Thyroid gland (tissue), 4 donors: ENCODE measurements around the gene MS4A18. TPM values are rescaled to one million over a fixed set of nuclear protein-coding genes. Genes with fewer than 3 reads are reported as not detected.
"Not testable (repeated sequence)": the region's sequence is repeated elsewhere in the genome, so short reads cannot be mapped to it uniquely, and the experiment has no call there.

ENCODE experiments used
- DNase-seq, 2 donors: peaks; one replicate each; pipeline ENCODE4 v3.0.0-alpha.2; 2019
- H3K27ac ChIP-seq, 3 donors: fragments of 200-600 bp; sonication (generic); 1 replicate in 2 of 3; 2 replicates in 1 of 3; pipeline ENCODE4 v1.5.1; 2016 to 2019; ENCODE audit warnings: mild to moderate bottlenecking in 1 of 3, moderate library complexity in 1 of 3
- H3K27me3 ChIP-seq: fragments of 200-600 bp; sonication (generic); one replicate; pipeline ENCODE4 v1.5.1; 2019
- H3K36me3 ChIP-seq, 2 donors: fragments of 200-600 bp; sonication (generic); one replicate each; pipeline ENCODE4 v1.5.1; 2016 to 2019
- H3K4me1 ChIP-seq, 2 donors: fragments of 200-600 bp; sonication (generic); one replicate each; pipeline ENCODE4 v1.5.1; 2017 to 2019
- H3K4me3 ChIP-seq, 3 donors: fragments of 200-600 bp; sonication (generic); replicated peaks in 1 of 3; 1 replicate in 2 of 3; 2 replicates in 1 of 3; pipeline ENCODE4 v1.5.1; 2016; ENCODE audit warnings: mild to moderate bottlenecking in 1 of 3
- H3K9me3 ChIP-seq: fragments of 200-600 bp; sonication (generic); one replicate; pipeline ENCODE4 v1.5.1; 2017
- POLR2A ChIP-seq, 2 donors: fragments of 450-650 bp; IDR thresholded peaks; one replicate each; pipeline ENCODE4 v1.6.1; 2017; ENCODE audit warnings: antibody characterized with exemption in 2 of 2, mild to moderate bottlenecking in 2 of 2, moderate library complexity in 1 of 2
- WGBS, 2 donors: methylation state at CpG; one replicate each; pipeline ENCODE4 v1.1.5; 2017; 5-methylcytosine and 5-hydroxymethylcytosine counted together
- intact Hi-C: fragments of 100-400 bp; cut with DNase I; formaldehyde crosslinking; loops from one replicate; pipeline ENCODE4 v1.15.1; 2023
- total RNA-seq, 4 donors: library from RNA; depleted of rRNA; stranded (reverse); fragments of >200 nt; gene quantifications; one replicate each; pipeline ENCODE4 v1.2.3, GENCODE V29; 2016
- TF ChIP-seq, protein P1 (sequence below), 6 experiments: fragments of 200-600 bp in 3 of 6; fragments of 450-650 bp in 3 of 6; sonication (generic) in 3 of 6; IDR thresholded peaks; one replicate each; pipeline ENCODE4 v1.5.1; 2016 to 2019; ENCODE audit warnings: antibody characterized with exemption in 6 of 6, mild to moderate bottlenecking in 2 of 6, inconsistent platforms in 1 of 6, moderate library complexity in 1 of 6

Gene MS4A18
- total RNA-seq = not detected

GRCh38 chr11:60724420-60724819, at the start of gene MS4A18:
Gene MS4A18, plus strand, starts transcription at chr11:60724720.
- H3K4me1 ChIP-seq = no peaks in the 10 kb centered on the region
- 87 to 94% methylated on average over 3 of the region's 3 CpGs for WGBS, 2 donors
- intact Hi-C loops = no loop called here
- no peak within 1 kb of the TSS for H3K27ac ChIP-seq
- no peaks in the 10 kb centered on the region for H3K36me3 ChIP-seq
- H3K4me3 ChIP-seq = no peak within 1 kb of the TSS
- no peaks in the 10 kb centered on the region for H3K27me3 ChIP-seq
- no peaks in the 10 kb centered on the region for H3K9me3 ChIP-seq
- DNase-seq = no peak
- no peak for TF ChIP-seq POLR2A (IDR thresholded peaks at IDR 0.05)
- TF ChIP-seq, protein P1, sequence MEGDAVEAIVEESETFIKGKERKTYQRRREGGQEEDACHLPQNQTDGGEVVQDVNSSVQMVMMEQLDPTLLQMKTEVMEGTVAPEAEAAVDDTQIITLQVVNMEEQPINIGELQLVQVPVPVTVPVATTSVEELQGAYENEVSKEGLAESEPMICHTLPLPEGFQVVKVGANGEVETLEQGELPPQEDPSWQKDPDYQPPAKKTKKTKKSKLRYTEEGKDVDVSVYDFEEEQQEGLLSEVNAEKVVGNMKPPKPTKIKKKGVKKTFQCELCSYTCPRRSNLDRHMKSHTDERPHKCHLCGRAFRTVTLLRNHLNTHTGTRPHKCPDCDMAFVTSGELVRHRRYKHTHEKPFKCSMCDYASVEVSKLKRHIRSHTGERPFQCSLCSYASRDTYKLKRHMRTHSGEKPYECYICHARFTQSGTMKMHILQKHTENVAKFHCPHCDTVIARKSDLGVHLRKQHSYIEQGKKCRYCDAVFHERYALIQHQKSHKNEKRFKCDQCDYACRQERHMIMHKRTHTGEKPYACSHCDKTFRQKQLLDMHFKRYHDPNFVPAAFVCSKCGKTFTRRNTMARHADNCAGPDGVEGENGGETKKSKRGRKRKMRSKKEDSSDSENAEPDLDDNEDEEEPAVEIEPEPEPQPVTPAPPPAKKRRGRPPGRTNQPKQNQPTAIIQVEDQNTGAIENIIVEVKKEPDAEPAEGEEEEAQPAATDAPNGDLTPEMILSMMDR (IDR thresholded peaks at IDR 0.05) = no peak

DNA sequence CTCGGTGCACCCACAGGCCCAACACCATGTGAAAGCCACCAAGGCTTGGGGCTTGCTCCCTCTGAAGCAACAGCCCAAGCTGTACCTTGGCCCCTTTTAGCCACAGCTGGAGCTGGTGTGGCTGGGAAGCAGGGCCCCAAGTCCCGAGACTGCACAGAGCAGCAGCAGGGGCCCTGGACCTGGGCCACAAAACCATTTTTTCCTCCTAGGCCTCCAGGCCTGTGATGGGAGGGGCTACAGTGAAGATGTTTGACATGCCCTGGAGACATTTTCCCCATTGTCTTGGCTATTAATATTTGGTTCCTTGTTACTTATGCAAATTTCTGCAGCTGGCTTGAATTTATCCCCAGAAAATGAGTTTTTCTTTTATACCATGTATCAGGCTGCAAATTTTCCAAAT, 46.3 kb upstream of the MS4A18 start:
- H3K4me1 ChIP-seq, DNase-seq, H3K36me3 ChIP-seq, H3K27ac ChIP-seq, H3K27me3 ChIP-seq, H3K4me3 ChIP-seq, H3K9me3 ChIP-seq, intact Hi-C loops: not testable (repeated sequence)
- 81 to 93% methylated on average over 2 of the region's 2 CpGs for WGBS, 2 donors

DNA sequence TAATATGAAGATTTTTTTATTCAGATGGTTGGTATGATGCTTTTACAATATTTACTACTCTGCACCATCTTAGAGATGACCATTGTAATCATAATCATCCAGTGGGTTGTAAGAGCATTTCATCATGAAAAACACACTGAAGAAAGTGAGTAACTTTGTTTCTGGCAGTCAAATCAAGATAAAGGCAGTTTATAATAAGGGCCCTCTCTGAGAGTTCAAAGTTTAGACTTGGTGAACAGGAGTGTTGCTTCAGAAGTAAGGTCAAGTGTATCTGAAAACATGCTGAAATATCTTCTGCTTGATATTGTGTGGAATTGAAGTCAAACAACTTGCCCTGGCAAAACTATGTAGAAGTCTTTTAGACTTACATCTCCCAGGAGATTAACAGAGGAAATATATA, 44.6 kb upstream of the MS4A18 start:
- H3K4me3 ChIP-seq = no peak overlapping the region
- H3K9me3 ChIP-seq = no peaks in the 10 kb centered on the region
- H3K27me3 ChIP-seq = no peaks in the 10 kb centered on the region
- no peaks in the 10 kb centered on the region for H3K4me1 ChIP-seq
- no peak for DNase-seq
- TF ChIP-seq, protein P1 (IDR thresholded peaks at IDR 0.05) = no peak
- TF ChIP-seq POLR2A (IDR thresholded peaks at IDR 0.05) = no peak
- no peak overlapping the region for H3K27ac ChIP-seq
- H3K36me3 ChIP-seq = no peaks in the 10 kb centered on the region
- intact Hi-C loops = no loop called here

GRCh38 chr11:60680455-60681119, 43.9 kb upstream of the MS4A18 start:
- intact Hi-C loops = no loop called here
- H3K9me3 ChIP-seq = no peaks in the 10 kb centered on the region

GRCh38 chr11:60684541-60684848, 40.0 kb upstream of the MS4A18 start:
- WGBS, 2 donors = 88% methylated on average over 2 of the region's 2 CpGs
- H3K4me3 ChIP-seq, H3K9me3 ChIP-seq, DNase-seq, H3K27me3 ChIP-seq, H3K4me1 ChIP-seq, H3K36me3 ChIP-seq, H3K27ac ChIP-seq, intact Hi-C loops: not testable (repeated sequence)

More at GRCh38 chr11:60680455-60681119, 43.9 kb upstream of the MS4A18 start:
- no peak for DNase-seq
- H3K4me3 ChIP-seq = no peak overlapping the region
- H3K36me3 ChIP-seq = no peaks in the 10 kb centered on the region
- no peak overlapping the region for H3K27ac ChIP-seq
- H3K27me3 ChIP-seq = no peaks in the 10 kb centered on the region
- H3K4me1 ChIP-seq = no peaks in the 10 kb centered on the region
- 77 to 79% methylated on average over 3 of the region's 3 CpGs for WGBS, 2 donors
- TF ChIP-seq, protein P1 (IDR thresholded peaks at IDR 0.05) = no peak
- TF ChIP-seq POLR2A (IDR thresholded peaks at IDR 0.05) = no peak

- no peak for TF ChIP-seq POLR2A (IDR thresholded peaks at IDR 0.05)
- TF ChIP-seq, protein P1 (IDR thresholded peaks at IDR 0.05) = no peak
- intact Hi-C loops = no loop called here
- Histone ChIP-seq H3K9me3 (no peaks in the 10 kb centered on the region), H3K4me3 (no peak overlapping the region), H3K27ac (no peak overlapping the region), H3K36me3 (no peaks in the 10 kb centered on the region), H3K27me3 (no peaks in the 10 kb centered on the region), H3K4me1 (no peaks in the 10 kb centered on the region)
- WGBS, 2 donors = 81 to 89% methylated on average over 4 to 5 of the region's 5 CpGs
- DNase-seq = no peak
Measured at GRCh38 chr11:60691661-60692060, 32.9 kb upstream of the MS4A18 start.
